Prostate gland (tissue), 2 donors: ENCODE measurements around the gene PDE6C. TPM values are rescaled to one million over a fixed set of nuclear protein-coding genes. Genes with fewer than 3 reads are reported as not detected.

Source experiments
- DNase-seq: peaks from one replicate; pipeline ENCODE4 v3.0.0-alpha.2; 2019; ENCODE audit warnings: low spot score
- H3K27ac ChIP-seq, 2 donors: fragments of 200-600 bp; sonication (generic); 2 replicates each; pipeline ENCODE4 v1.5.1; 2017 to 2019
- H3K27me3 ChIP-seq: fragments of 200-600 bp; sonication (generic); replicated peaks from 2 replicates; pipeline ENCODE4 v1.5.1; 2019; ENCODE audit not compliant: insufficient read depth
- H3K36me3 ChIP-seq, 2 donors: fragments of 200-600 bp; sonication (generic); 1 replicate in 1 of 2; 2 replicates in 1 of 2; pipeline versions ENCODE4 v1.5.1 to v1.8.1; 2017 to 2019
- H3K4me1 ChIP-seq: fragments of 200-600 bp; sonication (generic); replicated peaks from 2 replicates; pipeline ENCODE4 v1.5.1; 2019
- H3K4me3 ChIP-seq, 2 donors: fragments of 200-600 bp; sonication (generic); 2 replicates each; pipeline ENCODE4 v1.5.1; 2017 to 2019
- H3K9me3 ChIP-seq: fragments of 200-600 bp; sonication (generic); 2 replicates; pipeline ENCODE4 v1.5.1; 2017
- POLR2A ChIP-seq: fragments of 450-650 bp; IDR thresholded peaks from one replicate; pipeline ENCODE4 v1.6.1; 2016; ENCODE audit warnings: antibody characterized with exemption, mild to moderate bottlenecking
- POLR2AphosphoS5 ChIP-seq: sonication (generic); formaldehyde crosslinking; IDR thresholded peaks from one replicate; pipeline ENCODE4 v1.6.1; 2017; ENCODE audit warnings: antibody characterized with exemption
- WGBS: methylation state at CpG from one replicate; pipeline ENCODE4 v1.1.5; 2018; 5-methylcytosine and 5-hydroxymethylcytosine counted together
- intact Hi-C: fragments of 100-400 bp; cut with DNase I; formaldehyde crosslinking; loops from one replicate; pipeline ENCODE4 v1.14.2; 2022
- total RNA-seq, 2 donors: library from RNA; depleted of rRNA; stranded (reverse); fragments of >200 nt; gene quantifications; one replicate each; pipeline ENCODE4 v1.1.0, GENCODE V29; 2016
- TF ChIP-seq, protein P1 (sequence below), 4 experiments: fragments of 200-600 bp in 2 of 4; fragments of 450-650 bp in 2 of 4; sonication (generic) in 2 of 4; IDR thresholded peaks; 1 replicate in 3 of 4; 2 replicates in 1 of 4; pipeline ENCODE4 v1.5.1; 2016 to 2019; ENCODE audit warnings: antibody characterized with exemption in 4 of 4, mild to moderate bottlenecking in 2 of 4, moderate library complexity in 2 of 4

PDE6C gene
- total RNA-seq, 2 donors from 2014 or later, result not detected

DNA sequence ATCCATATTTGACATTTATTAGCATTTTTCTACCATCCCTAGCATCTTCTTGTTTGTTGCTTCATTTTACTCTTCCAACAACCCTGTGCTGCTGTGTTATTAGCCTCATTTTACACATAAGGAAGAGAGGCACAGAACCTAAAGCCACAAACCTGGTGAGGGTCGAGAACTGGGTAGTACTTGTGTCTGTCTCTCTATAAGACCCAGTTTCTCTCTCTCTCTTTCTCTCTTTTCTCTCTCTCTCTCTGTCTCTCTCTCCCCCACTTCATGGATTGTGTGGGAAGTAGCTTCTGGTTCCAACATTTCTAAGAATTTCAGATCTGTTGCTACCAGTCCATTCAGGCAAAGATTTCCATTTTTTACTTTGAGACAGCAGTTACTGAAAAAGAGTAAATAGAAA, 91.5 kb downstream of the PDE6C start:
- intact Hi-C loops, result loop anchor here (2.0 kb wide), 1 partner anchor 113 kb away; no protein-coding TSS in a partner anchor
- no peaks in the 10 kb centered on the region for H3K27me3 ChIP-seq

DNA sequence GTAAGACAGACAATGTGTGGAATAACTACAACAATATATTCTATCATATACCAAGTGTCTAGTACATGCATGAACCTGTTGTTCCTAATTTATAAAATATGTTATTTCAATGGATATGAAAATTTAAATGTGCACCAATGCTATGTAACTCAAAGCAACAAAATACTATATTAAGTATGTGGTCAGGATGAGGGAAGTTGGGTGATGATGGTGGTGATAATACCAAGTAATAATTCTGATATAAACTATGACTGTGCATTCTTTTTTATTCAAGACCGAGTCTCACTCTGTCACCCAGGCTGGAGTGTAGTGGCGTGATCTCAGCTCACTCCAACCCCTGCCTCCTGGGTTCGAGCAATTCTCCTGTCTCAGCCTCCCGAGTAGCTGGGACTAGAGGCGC, 92.1 kb downstream of the PDE6C start:
- H3K27me3 ChIP-seq, result no peaks in the 10 kb centered on the region
- DNase-seq, result no peak
- no peaks in the 10 kb centered on the region for H3K36me3 ChIP-seq
- no peaks in the 10 kb centered on the region for H3K9me3 ChIP-seq
- H3K4me1 ChIP-seq, result no peaks in the 10 kb centered on the region
- H3K27ac ChIP-seq, result no peak overlapping the region
- 94% methylated on average over 5 of the region's 5 CpGs for WGBS
- no peak for TF ChIP-seq POLR2AphosphoS5
- no peak for TF ChIP-seq POLR2A
- TF ChIP-seq, protein P1, sequence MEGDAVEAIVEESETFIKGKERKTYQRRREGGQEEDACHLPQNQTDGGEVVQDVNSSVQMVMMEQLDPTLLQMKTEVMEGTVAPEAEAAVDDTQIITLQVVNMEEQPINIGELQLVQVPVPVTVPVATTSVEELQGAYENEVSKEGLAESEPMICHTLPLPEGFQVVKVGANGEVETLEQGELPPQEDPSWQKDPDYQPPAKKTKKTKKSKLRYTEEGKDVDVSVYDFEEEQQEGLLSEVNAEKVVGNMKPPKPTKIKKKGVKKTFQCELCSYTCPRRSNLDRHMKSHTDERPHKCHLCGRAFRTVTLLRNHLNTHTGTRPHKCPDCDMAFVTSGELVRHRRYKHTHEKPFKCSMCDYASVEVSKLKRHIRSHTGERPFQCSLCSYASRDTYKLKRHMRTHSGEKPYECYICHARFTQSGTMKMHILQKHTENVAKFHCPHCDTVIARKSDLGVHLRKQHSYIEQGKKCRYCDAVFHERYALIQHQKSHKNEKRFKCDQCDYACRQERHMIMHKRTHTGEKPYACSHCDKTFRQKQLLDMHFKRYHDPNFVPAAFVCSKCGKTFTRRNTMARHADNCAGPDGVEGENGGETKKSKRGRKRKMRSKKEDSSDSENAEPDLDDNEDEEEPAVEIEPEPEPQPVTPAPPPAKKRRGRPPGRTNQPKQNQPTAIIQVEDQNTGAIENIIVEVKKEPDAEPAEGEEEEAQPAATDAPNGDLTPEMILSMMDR (IDR thresholded peaks at IDR 0.05), result no peak
- intact Hi-C loops, result loop anchor here (2.0 kb wide), 1 partner anchor 112 kb away; no protein-coding TSS in a partner anchor
- H3K4me3 ChIP-seq, result no peak overlapping the region

More for the DNA sequence above, 91.5 kb downstream of the PDE6C start:
- no peaks in the 10 kb centered on the region for H3K9me3 ChIP-seq
- no peaks in the 10 kb centered on the region for H3K36me3 ChIP-seq
- no peak overlapping the region for H3K4me3 ChIP-seq
- no peak for DNase-seq
- TF ChIP-seq POLR2A (no peak), POLR2AphosphoS5 (no peak)
- TF ChIP-seq, protein P1 (IDR thresholded peaks at IDR 0.05), result no peak
- no peaks in the 10 kb centered on the region for H3K4me1 ChIP-seq
- WGBS, result 58% methylated on average over 1 of the region's 1 CpG
- no peak overlapping the region for H3K27ac ChIP-seq

DNA sequence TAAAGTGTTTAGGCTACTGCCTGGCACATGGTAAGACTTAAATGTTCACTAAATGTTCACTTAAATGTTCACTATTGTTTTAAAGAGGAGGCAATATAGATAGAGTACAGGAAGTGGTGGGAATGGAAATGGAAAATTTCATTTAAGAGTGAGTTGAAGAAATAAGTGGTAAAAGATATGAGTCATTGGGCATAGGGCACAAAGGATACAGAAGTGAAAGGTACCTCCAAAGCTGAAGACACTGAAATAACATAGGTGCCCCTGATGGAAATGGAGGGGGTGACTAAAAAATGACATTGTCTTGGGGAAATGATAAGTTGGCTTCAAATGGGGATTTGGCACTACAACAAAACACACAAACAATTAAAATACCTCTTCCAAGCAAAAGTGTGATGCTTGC, 95.3 kb downstream of the PDE6C start:
- Histone ChIP-seq H3K9me3 (no peaks in the 10 kb centered on the region), H3K27ac (no peak overlapping the region), H3K4me1 (no peaks in the 10 kb centered on the region), H3K36me3 (no peaks in the 10 kb centered on the region), H3K27me3 (no peaks in the 10 kb centered on the region), H3K4me3 (no peak overlapping the region)
- TF ChIP-seq POLR2AphosphoS5, result no peak
- TF ChIP-seq, protein P1 (IDR thresholded peaks at IDR 0.05), result no peak
- no peak for TF ChIP-seq POLR2A
- no peak for DNase-seq
- intact Hi-C loops, result no loop called here

DNA sequence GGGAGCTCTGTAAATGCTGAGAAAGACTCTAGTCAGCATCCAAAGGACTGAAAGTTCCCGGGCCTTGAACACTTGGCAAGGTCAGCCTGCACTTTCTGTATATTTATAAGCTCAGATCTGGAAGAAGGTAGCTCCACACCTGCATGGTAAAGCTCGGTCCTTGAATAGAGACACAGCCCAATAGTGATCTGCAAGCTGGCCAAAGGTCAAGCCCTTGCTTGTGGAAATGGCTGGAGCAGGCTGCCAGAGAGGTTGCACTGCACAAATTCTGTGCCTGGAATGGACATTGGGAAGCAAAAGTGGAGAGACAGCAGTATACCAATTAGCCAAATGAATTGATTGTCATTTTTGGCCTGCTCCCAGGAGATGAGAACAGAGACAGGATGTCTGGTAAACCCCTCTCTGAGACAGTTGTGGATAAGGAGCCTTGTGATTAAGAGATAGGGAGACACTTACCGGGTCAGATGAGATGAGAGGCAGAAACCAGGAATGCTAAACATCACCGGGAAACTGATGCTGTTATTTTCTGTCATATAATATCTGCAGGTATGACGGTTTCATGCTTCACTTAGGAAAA, 98.1 kb downstream of the PDE6C start:
- H3K27ac ChIP-seq, result no peak overlapping the region
- intact Hi-C loops, result no loop called here
- WGBS, result 57% methylated on average over 5 of the region's 5 CpGs
- H3K4me3 ChIP-seq, result no peak overlapping the region
- TF ChIP-seq, protein P1 (IDR thresholded peaks at IDR 0.05), result no peak
- TF ChIP-seq POLR2AphosphoS5 (no peak), POLR2A (no peak)
- H3K4me1 ChIP-seq, result no peaks in the 10 kb centered on the region
- H3K9me3 ChIP-seq, result no peaks in the 10 kb centered on the region
- H3K27me3 ChIP-seq, result no peaks in the 10 kb centered on the region
- DNase-seq, result no peak
- H3K36me3 ChIP-seq, result no peaks in the 10 kb centered on the region

DNA sequence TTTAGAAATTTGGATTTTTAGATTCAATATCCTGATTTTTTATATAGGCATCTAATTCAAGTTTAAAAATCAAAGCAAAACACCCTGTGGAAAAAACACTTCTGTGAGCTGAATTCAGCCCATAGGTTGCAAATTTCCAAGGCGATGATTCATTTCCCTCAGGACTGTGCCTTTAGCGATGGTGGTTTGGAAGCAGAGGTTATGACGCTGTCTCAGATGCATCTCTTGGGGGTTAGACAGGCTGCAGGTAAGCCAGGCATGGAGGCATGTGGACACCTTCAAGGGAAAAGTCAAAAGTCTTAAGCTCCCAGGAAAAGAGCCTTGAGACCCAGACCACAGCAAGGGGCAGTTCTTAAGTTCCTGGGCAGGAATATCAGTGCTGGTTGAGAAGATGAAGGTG, 99.6 kb downstream of the PDE6C start:
- no peak overlapping the region for H3K27ac ChIP-seq

More for the DNA sequence above, 99.6 kb downstream of the PDE6C start:
- Histone ChIP-seq H3K4me1 (no peaks in the 10 kb centered on the region), H3K4me3 (no peak overlapping the region), H3K9me3 (no peaks in the 10 kb centered on the region), H3K36me3 (no peaks in the 10 kb centered on the region), H3K27me3 (no peaks in the 10 kb centered on the region)
- no peak for DNase-seq
- WGBS, result 64% methylated on average over 3 of the region's 3 CpGs
- intact Hi-C loops, result no loop called here
- TF ChIP-seq, protein P1 (IDR thresholded peaks at IDR 0.05), result no peak
- TF ChIP-seq POLR2A (no peak), POLR2AphosphoS5 (no peak)
